ENCODE results near the gene SPATA31A3. TPM values are rescaled to one million over a fixed set of nuclear protein-coding genes. Genes with fewer than 3 reads are reported as not detected.
"Not testable (repeated sequence)": the region's sequence is repeated elsewhere in the genome, so short reads cannot be mapped to it uniquely, and the experiment has no call there.

The SPATA31A3 gene
- not detected for polyA plus RNA-seq (ENCODE audit: insufficient read length in 12 of 12)
- long read RNA-seq, donor 1: 0 reads
- long read RNA-seq, donor 2: 0 reads
- long read RNA-seq, donor 3: 0 reads
- long read RNA-seq, donor 4: 0 reads
- long read RNA-seq, donor 5: 0 reads
- long read RNA-seq, donor 6: 0 reads
- long read RNA-seq, donor 7: 0 reads
- long read RNA-seq, donor 8: 0 reads
- long read RNA-seq, donor 9: 0 reads
- long read RNA-seq, donor 10: 0 reads
- long read RNA-seq, donor 11: 0 reads

- not testable (repeated sequence) for DNase-seq
These were observed at the start of gene SPATA31A3 for GRCh38 chr9:66992450-66992849. Gene SPATA31A3, minus strand, starts transcription at chr9:66992550. Its CDS starts 29 bp downstream, at chr9:66992521.

- DNase-seq: not testable (repeated sequence)
These were observed 39.8 kb downstream of the SPATA31A3 start for GRCh38 chr9:66952576-66952975.

- not testable (repeated sequence) for DNase-seq
These were observed 49.8 kb downstream of the SPATA31A3 start for GRCh38 chr9:66942400-66943155.

GRCh38 chr9:66939878-66940830 is 52.2 kb downstream of the SPATA31A3 start:
- DNase-seq: not testable (repeated sequence)

GRCh38 chr9:66938322-66938721 is 54.0 kb downstream of the SPATA31A3 start:
- DNase-seq: not testable (repeated sequence)

- DNase-seq: not testable (repeated sequence)
These were observed 54.7 kb downstream of the SPATA31A3 start for GRCh38 chr9:66937662-66938061.

Other genes with a start within 250 kb of the SPATA31A3 start
- 1 to 10 TPM in 11 of 12 donors, not detected in 1; 2.3 to 8.9 (median 5.6) TPM for gene ZNF658, start 91.8 kb downstream of the SPATA31A3 start, polyA plus RNA-seq (ENCODE audit: insufficient read length in 12 of 12)

All from muscle of arm (tissue), 14 donors.